GM04504 (cell line): ENCODE results near the gene IL11.

Source experiments
- DNase-seq: peaks from one replicate; pipeline ENCODE4 v3.0.0-alpha.2; 2012; ENCODE audit warnings: low read depth

Gene IL11

GRCh38 chr19:55391191-55391670 lies 21.0 kb upstream of the IL11 start:
- no peak for DNase-seq

DNA sequence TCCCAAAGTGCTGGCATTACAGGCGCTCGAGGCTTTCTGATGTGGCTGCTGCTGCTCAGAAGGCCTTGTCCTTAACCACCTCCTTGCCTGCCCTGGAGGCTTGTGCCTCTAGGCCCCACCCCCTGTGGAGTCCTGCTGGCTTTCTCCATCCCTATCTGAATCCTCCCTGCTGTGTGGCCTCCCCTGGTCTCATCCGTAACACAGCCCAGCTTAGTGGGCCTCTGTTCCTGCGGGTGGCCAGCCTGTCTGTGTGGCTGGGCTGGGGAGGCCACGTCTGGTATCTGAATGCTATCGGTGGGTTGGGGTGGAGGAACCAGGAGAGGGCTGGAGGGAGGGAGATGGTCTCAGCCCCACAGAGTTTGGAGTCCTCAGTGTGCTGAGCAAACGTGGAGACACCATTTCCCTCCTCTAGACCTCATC lies 20.2 kb upstream of the IL11 start:
- no peak for DNase-seq

DNA sequence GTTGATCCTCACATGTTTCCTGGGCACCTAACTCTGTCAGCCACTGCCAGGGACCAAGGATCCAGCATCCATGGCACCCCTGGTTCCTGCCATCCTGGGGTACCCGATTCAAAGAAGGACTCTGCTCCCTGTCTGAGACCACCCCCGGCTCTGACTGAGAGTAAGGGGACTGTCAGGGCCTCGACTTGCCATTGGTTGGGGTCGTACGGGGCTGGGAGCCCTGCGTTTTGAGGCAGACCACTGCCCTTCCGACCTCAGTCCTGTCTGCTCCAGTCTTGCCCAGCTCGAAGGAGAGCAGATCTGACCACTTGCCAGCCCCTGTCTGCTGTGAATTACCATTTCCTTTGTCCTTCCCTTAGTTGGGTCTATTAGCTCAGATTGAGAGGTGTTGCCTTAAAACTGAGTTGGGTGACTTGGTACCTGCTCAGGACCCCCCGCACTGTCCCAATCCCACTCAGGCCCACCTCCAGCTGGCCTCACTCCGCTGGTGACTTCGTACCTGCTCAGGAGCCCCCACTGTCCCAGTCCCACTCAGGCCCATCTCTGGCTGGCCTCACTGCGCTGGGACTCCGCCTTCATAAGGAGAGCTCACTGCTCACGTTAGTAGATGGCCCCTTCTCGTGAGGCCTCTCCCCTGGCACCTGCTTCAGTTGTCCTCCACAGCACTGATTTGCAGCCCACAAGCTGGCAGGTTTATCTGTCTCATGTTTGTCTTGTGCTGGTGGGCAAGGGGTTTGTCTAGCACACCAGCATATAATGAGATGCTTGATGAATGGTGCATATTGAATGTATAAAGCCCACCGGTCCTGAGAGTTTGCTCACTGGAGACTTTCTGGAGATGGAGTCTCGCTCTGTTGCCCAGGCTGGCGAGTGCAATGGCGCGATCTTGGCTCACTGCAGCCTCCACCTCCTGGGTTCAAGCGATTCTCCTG lies 19.4 kb upstream of the IL11 start:
- DNase-seq: no peak

GRCh38 chr19:55387736-55388497 lies 17.7 kb upstream of the IL11 start:
- DNase-seq: no peak

- no peak for DNase-seq
These were observed 16.3 kb upstream of the IL11 start for GRCh38 chr19:55386493-55386971.

DNA sequence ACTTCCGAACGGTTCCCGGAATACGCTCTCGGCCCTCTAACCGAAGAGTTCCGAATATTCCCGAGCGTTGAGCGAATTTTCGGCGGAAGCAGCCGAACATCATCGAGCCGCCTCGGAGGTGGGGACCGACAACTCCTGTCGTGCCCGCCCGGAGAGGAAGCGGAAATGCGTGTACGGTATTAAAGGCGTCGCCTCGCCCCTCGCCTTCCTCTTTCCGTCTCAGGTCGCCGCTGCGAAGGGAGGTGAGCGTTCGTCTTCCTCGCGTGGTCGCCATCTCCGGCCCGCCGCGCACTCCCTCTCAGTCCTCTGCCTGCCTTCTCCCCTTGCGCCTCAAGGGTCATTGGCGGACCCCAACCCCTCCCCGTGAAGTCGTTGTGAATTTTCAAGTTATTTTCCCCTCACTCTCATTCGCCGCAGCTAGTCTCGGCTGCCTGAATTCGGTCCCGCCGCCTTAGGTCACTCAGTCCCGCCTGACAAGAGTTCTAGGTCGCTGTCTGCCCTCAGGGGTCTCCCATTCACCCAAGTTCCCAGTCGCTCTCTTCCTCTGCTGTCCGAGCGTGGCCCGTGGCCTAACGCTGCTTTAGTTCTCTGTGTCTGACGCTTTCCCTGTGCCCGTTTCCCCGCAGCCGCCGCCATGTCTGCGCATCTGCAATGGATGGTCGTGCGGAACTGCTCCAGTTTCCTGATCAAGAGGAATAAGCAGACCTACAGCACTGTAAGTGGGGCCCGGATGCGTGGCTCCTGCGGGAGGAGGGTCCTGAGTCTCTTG lies 15.6 kb upstream of the IL11 start, which contains the start of gene RPL28:
TSS of gene RPL28 (plus strand) at position 209 of the 769 bp plus-strand sequence. CDS start at position 635, 426 bp downstream.
- peak; percentile 97 for DNase-seq

DNA sequence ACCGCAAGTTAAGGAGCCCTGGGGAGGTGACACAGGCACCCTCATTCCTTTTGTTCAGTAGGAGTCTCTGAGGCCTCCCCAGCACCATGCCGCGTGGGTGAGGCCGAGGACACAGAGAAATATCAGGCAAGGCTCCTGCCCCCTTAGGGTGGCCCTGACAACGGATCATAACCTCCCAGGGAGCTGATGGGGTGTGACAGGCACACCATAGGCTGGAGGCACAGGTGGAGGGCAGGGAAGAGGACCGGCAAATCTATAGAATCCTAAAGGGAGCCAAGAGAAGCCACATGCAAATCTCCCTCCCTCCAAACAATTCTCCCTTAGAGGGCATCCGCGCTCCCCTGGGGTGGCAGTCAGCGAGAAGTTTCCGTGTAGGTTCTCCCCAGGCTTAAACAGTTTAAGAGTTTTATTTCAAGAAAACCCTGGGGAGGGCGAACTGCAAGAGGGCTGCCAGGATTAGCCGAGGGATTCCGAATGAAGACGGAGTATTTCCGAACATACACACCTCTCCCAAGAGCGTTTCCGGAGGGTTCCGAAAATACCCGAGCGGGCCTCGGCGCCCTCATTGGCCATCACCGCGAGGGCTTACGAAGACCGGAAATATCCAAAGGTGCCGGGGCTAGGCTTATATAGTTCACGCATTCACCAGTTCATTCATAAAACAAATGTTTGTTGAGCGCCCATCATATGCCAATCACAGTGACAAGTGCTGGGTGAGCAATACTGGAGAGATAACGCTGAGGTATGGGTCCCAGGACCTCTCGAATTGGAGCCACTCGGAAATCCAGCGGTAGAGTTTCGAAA lies 14.9 kb upstream of the IL11 start:
- DNase-seq: peak; percentile 91

DNA sequence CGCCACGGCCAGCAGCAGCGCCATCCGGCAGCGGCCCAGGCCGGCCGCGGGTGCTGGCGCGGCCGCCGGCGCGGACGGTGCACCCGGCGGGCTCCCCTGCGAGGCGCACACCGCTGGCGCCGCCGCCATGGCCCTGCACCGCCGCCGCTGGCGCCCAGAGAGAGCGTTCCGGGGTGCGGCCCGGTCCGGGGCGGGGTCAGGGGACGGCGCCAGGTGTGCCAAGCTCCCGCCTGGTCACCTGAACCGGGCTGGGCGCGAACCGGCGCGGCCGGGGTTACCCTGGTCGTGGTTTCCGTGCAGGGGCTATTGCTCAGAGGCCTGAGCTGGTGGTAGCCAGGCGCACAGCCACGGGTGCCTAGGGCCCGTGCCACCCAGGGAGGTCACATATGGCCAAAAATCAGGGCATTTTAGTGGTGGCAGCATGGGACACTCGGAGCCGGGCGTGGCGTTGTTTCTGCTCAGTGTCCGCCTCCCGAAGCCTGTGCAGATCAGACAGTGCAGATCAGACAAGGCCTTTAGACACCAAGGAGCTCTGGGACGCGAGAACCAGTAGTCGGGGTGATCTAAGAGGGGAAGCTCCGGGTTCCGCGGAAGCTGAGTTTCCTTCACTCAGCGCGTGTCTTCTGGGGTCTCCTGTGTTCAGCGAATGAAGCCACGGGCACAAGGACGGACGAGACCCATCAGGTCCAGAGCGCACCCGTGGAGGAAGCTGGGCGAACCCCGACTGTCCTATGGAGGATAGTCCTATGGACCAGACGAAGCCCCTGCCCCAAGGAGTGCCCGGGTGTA lies 14.1 kb upstream of the IL11 start, which contains the start of gene TMEM238:
TSS of gene TMEM238 (minus strand) at position 162 of the 789 bp plus-strand sequence. CDS start at position 129, 33 bp downstream.
- DNase-seq: no peak

GRCh38 chr19:55383279-55384130 lies 13.2 kb upstream of the IL11 start:
- no peak for DNase-seq

DNA sequence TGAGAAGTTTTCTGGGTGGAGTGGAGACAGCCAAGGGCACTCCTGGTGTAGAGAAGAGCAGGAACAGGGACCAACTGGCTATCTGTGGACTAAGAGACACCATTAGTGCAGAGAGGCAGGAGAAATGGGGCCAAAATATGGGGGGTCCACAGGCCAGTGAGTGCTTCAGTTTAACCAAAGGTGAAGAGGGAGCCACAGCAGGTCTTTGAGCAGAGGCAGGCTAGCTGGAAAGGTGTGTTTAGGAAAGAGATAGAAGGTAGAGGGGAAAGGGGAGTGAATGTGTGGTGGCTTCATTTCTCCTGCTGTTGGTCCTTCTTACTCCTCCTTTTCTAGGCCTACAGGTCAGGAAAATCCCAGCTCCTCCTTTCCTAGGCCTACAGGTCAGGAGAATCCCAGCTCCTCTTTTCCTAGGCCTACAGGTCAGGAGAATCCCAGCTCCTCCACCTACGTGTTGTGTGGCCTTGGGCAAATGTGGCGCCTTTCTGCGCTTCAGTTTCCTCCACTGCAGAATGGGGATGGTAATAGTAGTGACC lies 12.3 kb upstream of the IL11 start:
- no peak for DNase-seq

- no peak for DNase-seq
These were observed 11.8 kb upstream of the IL11 start for GRCh38 chr19:55382013-55382412.

DNA sequence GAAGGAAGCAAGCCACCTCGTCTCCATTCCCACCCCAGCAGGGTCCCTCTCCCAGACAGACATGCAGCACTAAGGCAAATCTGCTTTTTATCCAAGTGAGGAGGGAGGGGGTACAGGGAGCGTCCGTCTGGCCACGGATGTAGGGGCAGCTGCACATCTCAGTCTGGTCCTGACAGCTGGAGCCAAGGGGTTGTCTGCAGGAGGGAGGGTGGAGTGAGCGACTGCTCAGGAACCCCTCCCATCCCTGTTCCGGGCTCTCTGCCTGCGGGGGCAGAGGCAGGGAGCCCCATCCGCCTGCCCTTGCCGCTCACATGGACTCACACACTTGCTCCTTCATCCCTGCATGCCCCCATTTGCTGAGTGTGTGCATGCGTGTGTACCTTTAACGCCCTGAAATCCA lies 8.9 kb upstream of the IL11 start:
- no peak for DNase-seq

DNA sequence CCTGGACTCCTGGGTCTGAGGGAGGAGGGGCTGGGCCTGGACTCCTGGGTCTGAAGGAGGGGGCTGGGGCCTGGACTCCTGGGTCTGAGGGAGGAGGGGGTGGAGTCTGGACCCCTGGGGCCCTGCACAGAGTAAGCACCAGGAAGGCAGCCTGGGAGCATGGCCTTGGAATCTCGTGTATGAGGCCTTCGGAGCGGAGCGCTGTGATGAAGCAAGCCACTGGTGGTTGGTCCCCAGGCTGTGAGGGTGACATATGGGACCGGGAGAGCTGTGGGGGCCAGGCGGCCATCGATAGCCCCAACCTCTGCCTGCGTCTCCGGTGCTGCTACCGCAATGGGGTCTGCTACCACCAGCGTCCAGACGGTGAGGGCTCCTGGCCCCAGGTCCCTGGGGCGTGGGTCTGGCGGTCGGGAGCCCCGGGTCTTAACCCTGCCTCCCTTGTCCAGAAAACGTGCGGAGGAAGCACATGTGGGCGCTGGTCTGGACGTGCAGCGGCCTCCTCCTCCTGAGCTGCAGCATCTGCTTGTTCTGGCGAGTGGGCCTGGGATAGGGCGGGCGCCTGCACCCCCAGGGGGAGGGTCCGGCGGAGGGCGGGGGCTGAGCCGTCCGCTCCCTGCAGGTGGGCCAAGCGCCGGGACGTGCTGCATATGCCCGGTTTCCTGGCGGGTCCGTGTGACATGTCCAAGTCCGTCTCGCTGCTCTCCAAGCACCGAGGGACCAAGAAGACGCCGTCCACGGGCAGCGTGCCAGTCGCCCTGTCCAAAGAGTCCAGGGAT lies 7.3 kb upstream of the IL11 start:
- no peak for DNase-seq

- DNase-seq: no peak
These were observed 6.1 kb upstream of the IL11 start, which contains the start of gene TMEM190 for GRCh38 chr19:55376241-55376933. TMEM190 (plus strand) TSS chr19:55376826; CDS start chr19:55376854, 28 bp downstream.

DNA sequence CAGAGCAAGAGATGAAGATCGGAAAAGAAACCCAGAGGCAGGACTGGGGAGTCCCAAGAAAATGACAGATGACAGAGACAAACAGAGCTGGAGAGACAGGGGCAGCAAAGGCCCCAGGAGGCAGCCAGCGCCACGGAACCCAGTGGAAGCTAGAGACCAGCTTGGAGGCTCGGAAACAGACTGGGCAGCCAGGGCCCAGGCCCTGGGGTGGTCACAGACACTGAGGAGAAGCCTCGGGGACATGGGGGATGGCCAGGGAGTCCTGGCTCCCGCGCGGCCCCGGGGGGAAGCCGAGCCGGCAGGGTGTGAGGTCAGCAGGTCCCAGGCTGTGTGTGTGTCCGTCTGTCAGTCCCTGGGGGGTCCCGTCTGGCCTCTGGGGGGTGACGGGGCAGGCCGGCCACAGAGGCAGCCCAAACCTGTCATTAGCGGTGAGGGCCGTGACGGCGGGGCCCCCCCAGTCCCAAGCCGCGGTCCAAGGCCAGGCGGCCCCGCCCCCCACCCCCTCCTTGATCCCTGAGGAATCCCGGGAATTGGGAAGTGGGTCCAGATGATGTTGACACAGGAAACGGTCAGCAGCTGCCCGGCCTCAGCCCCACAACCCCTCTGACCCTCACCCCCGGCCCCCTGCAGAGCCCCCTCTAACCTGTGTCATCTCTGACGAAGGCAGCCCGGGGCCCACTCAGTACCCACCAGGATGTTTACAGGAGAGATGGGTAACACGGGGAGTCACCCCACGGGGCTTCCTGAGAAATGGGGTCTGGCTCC lies 3.9 kb upstream of the IL11 start:
- no peak for DNase-seq

- DNase-seq: no peak
These were observed 3.2 kb upstream of the IL11 start for GRCh38 chr19:55373306-55373992.
